Neural cell (in vitro differentiated cells): ENCODE data around the gene TMEM126B. TPM values are rescaled to one million over a fixed set of nuclear protein-coding genes. Genes with fewer than 3 reads are reported as not detected.

Source experiments
- H2AFZ ChIP-seq: fragments of 200-600, 300-800 bp; sonication (generic), shearing (Covaris generic); 2 replicates; pipeline ENCODE4 v1.6.0; 2014; ENCODE audit warnings: low read depth, mild to moderate bottlenecking, antibody characterized with exemption, low read length, moderate library complexity
- H3F3A ChIP-seq: fragments of 200-600 bp; shearing (Covaris generic); 2 replicates; pipeline ENCODE4 v1.6.1; 2016; ENCODE audit warnings: mild to moderate bottlenecking, moderate library complexity, mixed read lengths, antibody characterized with exemption, low read length; ENCODE audit not compliant: insufficient read depth, poor library complexity, severe bottlenecking
- H3K27ac ChIP-seq: fragments of 200-600, 300-800 bp; sonication (generic), shearing (Covaris generic); 2 replicates; pipeline ENCODE4 v1.5.1; 2014; ENCODE audit warnings: mild to moderate bottlenecking, low read length, moderate library complexity
- H3K27me3 ChIP-seq: fragments of 300-800, 200-600 bp; sonication (generic), shearing (Covaris generic); 2 replicates; pipeline ENCODE4 v1.6.0; 2014; ENCODE audit warnings: mild to moderate bottlenecking, low read depth, low read length, moderate library complexity; ENCODE audit not compliant: insufficient read depth
- H3K36me3 ChIP-seq: fragments of 300-800, 200-600 bp; sonication (generic), shearing (Covaris generic); 2 replicates; pipeline ENCODE4 v1.5.1; 2014; ENCODE audit warnings: mild to moderate bottlenecking, antibody characterized with exemption, low read length, moderate library complexity; ENCODE audit not compliant: insufficient read depth
- H3K4me2 ChIP-seq: fragments of 300-800, 200-600 bp; sonication (generic), shearing (Covaris generic); 2 replicates; pipeline ENCODE4 v1.6.0; 2014; ENCODE audit warnings: mild to moderate bottlenecking, low read length
- H3K4me3 ChIP-seq: fragments of 300-800, 200-600 bp; sonication (generic), shearing (Covaris generic); 2 replicates; pipeline ENCODE4 v1.5.1; 2014; ENCODE audit warnings: mild to moderate bottlenecking, low read length, moderate library complexity
- H3K79me2 ChIP-seq: fragments of 200-600 bp; shearing (Covaris generic); replicated peaks from 2 replicates; pipeline ENCODE4 v1.6.0; 2014; ENCODE audit warnings: mild to moderate bottlenecking, low read length, moderate library complexity; ENCODE audit not compliant: insufficient read depth
- H3K9ac ChIP-seq: fragments of 300-800, 200-600 bp; sonication (generic), shearing (Covaris generic); 2 replicates; pipeline ENCODE4 v1.6.1; 2016; ENCODE audit warnings: mild to moderate bottlenecking, low read length, mixed read lengths
- H3K9me2 ChIP-seq: fragments of 200-600 bp; shearing (Covaris generic); 2 replicates; pipeline ENCODE4 v1.6.1; 2016; ENCODE audit warnings: mild to moderate bottlenecking, low read length, mixed read lengths; ENCODE audit not compliant: insufficient read depth
- H3K9me3 ChIP-seq: fragments of 200-600, 300-800 bp; sonication (generic), shearing (Covaris generic); 2 replicates; pipeline ENCODE4 v1.6.1; 2016; ENCODE audit warnings: mild to moderate bottlenecking, mixed run types, low read length, moderate library complexity, mixed read lengths
- H4K20me1 ChIP-seq: fragments of 200-600 bp; shearing (Covaris generic); 2 replicates; pipeline ENCODE4 v1.6.1; 2016; ENCODE audit warnings: mild to moderate bottlenecking, mixed run types; ENCODE audit not compliant: insufficient read depth
- CTCF ChIP-seq: fragments of 450-650 bp; IDR thresholded peaks from 2 replicates; pipeline ENCODE4 v1.5.1; 2014; ENCODE audit warnings: antibody characterized with exemption, mild to moderate bottlenecking, moderate library complexity; ENCODE audit not compliant: poor library complexity, severe bottlenecking
- EP300 ChIP-seq: fragments of 450-650 bp; conservative IDR thresholded peaks from 2 replicates; pipeline ENCODE4 v1.6.1; 2014; ENCODE audit warnings: antibody characterized with exemption, mild to moderate bottlenecking, moderate library complexity; ENCODE audit not compliant: poor library complexity, severe bottlenecking
- EZH2 ChIP-seq: fragments of 200-600, 300-800 bp; shearing (Covaris generic), sonication (generic); IDR thresholded peaks from 2 replicates; pipeline ENCODE4 v1.6.1; 2014; ENCODE audit warnings: antibody characterized with exemption, low read length, borderline replicate concordance, mild to moderate bottlenecking; ENCODE audit not compliant: insufficient read depth, poor library complexity, severe bottlenecking
- MXI1 ChIP-seq: fragments of 450-650 bp; conservative IDR thresholded peaks from 2 replicates; pipeline ENCODE4 v1.6.1; 2014; ENCODE audit warnings: antibody characterized with exemption, mild to moderate bottlenecking; ENCODE audit not compliant: poor library complexity, severe bottlenecking
- POLR2AphosphoS5 ChIP-seq: IDR thresholded peaks from 2 replicates; pipeline ENCODE4 v1.6.1; 2012
- RAD21 ChIP-seq: fragments of 450-650 bp; conservative IDR thresholded peaks from 2 replicates; pipeline ENCODE4 v1.6.1; 2014; ENCODE audit warnings: antibody characterized with exemption, mild to moderate bottlenecking, moderate library complexity
- REST ChIP-seq: IDR thresholded peaks from 2 replicates; pipeline ENCODE4 v1.6.1; 2012; ENCODE audit warnings: borderline replicate concordance
- SMC3 ChIP-seq: fragments of 450-650 bp; conservative IDR thresholded peaks from 2 replicates; pipeline ENCODE4 v1.6.1; 2014; ENCODE audit warnings: antibody characterized with exemption, mild to moderate bottlenecking, moderate library complexity; ENCODE audit not compliant: poor library complexity
- TAF1 ChIP-seq: IDR thresholded peaks from 2 replicates; pipeline ENCODE4 v1.6.1; 2012; ENCODE audit warnings: low read depth
- polyA plus RNA-seq: library from polyadenylated mRNA; depleted of rRNA; stranded (reverse); fragments of >200 nt; gene quantifications from 2 replicates; pipeline ENCODE4 v1.2.3, GENCODE V29; 2014

The TMEM126B gene
- polyA plus RNA-seq, 1 donor from 2014 or later, result 111 TPM

DNA sequence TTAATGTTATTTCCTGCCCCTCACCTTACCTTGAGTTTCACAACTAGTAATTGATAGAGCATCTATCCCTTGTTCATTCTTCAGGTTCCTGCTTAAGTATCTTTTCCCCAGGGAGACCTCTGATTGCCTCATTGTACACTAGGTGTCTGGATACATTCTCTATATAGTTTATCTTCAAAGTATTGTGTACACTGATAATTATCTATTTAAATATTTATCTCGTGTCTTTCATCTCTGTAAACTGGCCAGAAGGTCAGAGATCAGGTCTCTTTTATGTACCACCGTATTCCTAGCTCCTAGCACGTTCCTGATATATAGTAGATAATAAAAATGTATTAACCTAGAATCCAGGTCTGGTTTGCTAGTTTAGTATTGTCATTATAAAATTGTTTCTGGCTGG is 6.4 kb downstream of the TMEM126B start:
- H3K9ac ChIP-seq, result no peak overlapping the region
- H3K27me3 ChIP-seq, result no peaks in the 10 kb centered on the region
- H3K27ac ChIP-seq, result no peak overlapping the region
- no peaks in the 10 kb centered on the region for H3F3A ChIP-seq
- no peaks in the 10 kb centered on the region for H3K9me2 ChIP-seq
- H3K79me2 ChIP-seq, result peaks cover 10% of the 10 kb centered on the region
- H3K36me3 ChIP-seq, result no peaks in the 10 kb centered on the region
- no peak overlapping the region for H2AFZ ChIP-seq
- TF ChIP-seq EZH2 (no peak), POLR2AphosphoS5 (no peak), CTCF (no peak)
- H3K9me3 ChIP-seq, result no peaks in the 10 kb centered on the region
- no peaks in the 10 kb centered on the region for H4K20me1 ChIP-seq
- no peak overlapping the region for H3K4me3 ChIP-seq
- H3K4me2 ChIP-seq, result no peak overlapping the region

DNA sequence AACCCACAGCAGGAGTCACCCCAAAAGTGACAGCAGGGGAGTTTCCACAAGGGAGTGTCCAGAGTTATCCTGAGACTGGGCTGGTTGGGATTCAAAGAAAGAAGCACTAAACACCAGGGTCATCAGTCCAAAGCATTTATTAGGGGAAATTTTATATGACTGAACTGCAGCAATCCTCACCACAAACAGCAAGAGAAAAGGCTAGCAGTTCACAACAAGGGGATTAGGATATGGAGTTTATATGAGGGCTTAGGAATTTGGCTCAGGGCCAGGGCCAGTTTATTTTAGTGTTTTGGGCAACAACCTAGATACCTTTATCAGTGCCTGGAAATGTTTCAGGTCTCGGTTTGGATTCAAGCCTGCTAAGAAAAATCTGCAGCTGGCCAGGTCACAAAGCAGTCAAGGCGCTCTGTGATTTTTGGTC is 14.8 kb downstream of the TMEM126B start:
- Histone ChIP-seq H4K20me1 (no peaks in the 10 kb centered on the region), H3K27ac (no peak overlapping the region), H3K36me3 (no peaks in the 10 kb centered on the region), H2AFZ (no peak overlapping the region), H3K27me3 (no peaks in the 10 kb centered on the region), H3K9me2 (no peaks in the 10 kb centered on the region), H3K4me3 (no peak overlapping the region), H3K9me3 (no peaks in the 10 kb centered on the region), H3K79me2 (peaks cover 3% of the 10 kb centered on the region), H3K4me2 (no peak overlapping the region), H3F3A (no peaks in the 10 kb centered on the region), H3K9ac (no peak overlapping the region)
- TF ChIP-seq EZH2 (no peak), RAD21 (no peak), REST (no peak), SMC3 (no peak), CTCF (no peak), EP300 (no peak), TAF1 (no peak), MXI1 (no peak), POLR2AphosphoS5 (no peak)
